SJCRH30 (cell line): ENCODE results near the gene LRSAM1. TPM values are rescaled to one million over a fixed set of nuclear protein-coding genes. Genes with fewer than 3 reads are reported as not detected.

Source experiments
- DNase-seq, 2 experiments: peaks; one replicate each; pipeline ENCODE4 v3.0.0-alpha.2; 2015 to 2020
- H3K27ac ChIP-seq: fragments of 250-450 bp; sonication (Bioruptor Pico); 2 replicates; pipeline ENCODE4 v1.5.1; 2020; ENCODE audit warnings: mild to moderate bottlenecking, moderate library complexity
- H3K27me3 ChIP-seq: fragments of 250-450 bp; sonication (Bioruptor Pico); 2 replicates; pipeline ENCODE4 v1.5.1; 2020; ENCODE audit warnings: mild to moderate bottlenecking, moderate library complexity
- H3K36me3 ChIP-seq: fragments of 250-450 bp; sonication (Bioruptor Pico); 2 replicates; pipeline ENCODE4 v1.5.1; 2020; ENCODE audit warnings: mild to moderate bottlenecking, moderate library complexity
- H3K4me1 ChIP-seq: fragments of 250-450 bp; sonication (Bioruptor Pico); 2 replicates; pipeline ENCODE4 v1.5.1; 2020; ENCODE audit warnings: mild to moderate bottlenecking, moderate library complexity
- H3K4me3 ChIP-seq: fragments of 250-450 bp; sonication (Bioruptor Pico); 2 replicates; pipeline ENCODE4 v1.5.1; 2020; ENCODE audit warnings: mild to moderate bottlenecking, moderate library complexity
- H3K9me3 ChIP-seq: fragments of 250-450 bp; sonication (Bioruptor Pico); replicated peaks from 2 replicates; pipeline ENCODE4 v1.5.1; 2020; ENCODE audit warnings: mild to moderate bottlenecking, moderate library complexity
- total RNA-seq: library from RNA; depleted of rRNA; stranded (reverse); fragments of >200 nt; shearing (Covaris generic); gene quantifications from 2 replicates; pipeline ENCODE4 v1.2.3, GENCODE V29; 2014

Gene LRSAM1
- total RNA-seq, 1 experiment from 2014 or later, result 7.3 TPM

DNA sequence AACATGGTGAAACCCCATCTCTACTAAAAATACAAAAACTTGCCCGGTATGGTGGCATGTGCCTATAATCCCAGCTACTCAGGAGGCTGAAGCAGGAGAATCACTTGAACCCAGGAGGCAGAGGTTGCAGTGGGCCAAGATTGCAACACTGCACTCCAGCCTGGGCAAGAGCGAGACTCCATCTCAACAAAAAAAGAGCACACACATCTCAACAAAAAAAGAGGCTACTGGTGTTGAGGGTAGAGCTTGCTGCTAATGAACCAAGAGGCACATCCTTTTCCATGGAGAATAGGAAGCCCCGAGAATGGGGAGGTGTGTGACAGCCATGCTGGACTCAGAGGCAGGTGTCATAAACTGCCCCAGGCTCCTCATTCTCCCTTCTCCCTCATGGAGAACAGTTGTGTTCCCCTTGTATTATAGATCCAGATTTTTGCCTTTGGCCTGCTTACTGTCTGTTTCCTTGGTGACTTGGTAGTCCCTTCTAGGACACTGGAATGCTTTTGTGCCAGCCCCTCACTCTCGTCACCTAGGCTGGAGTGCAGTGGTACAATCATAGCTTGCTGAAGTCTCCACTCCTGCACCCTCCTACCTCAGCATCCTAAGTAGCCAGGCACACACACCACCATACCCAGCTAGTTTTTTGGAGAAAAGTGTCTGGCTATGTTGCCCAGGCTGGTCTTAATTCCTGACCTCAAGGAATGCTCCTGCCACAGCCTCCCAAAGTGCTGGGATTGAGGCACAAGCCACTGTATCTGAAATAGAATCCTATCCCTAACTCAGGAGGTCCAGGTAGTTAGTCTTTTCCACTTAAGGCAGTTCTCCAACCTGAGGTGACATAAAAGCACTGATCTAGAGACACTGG is 5.2 kb upstream of the LRSAM1 start:
- Histone ChIP-seq H3K9me3 (peaks cover 15% of the 10 kb centered on the region; the same call in 1 of the 2 replicates), H3K4me1 (peaks cover 6% of the 10 kb centered on the region; the same call in 1 of the 2 replicates), H3K4me3 (no peak overlapping the region), H3K27me3 (no peaks in the 10 kb centered on the region), H3K27ac (no peak overlapping the region), H3K36me3 (peaks cover 96% of the 10 kb centered on the region)
- peak in 1 of 2 experiments; percentile 53 for DNase-seq

- peak in 1 of 2 experiments; percentile 34 for DNase-seq
- Histone ChIP-seq H3K9me3 (peaks cover 15% of the 10 kb centered on the region; the same call in 1 of the 2 replicates), H3K27me3 (no peaks in the 10 kb centered on the region), H3K27ac (no peak overlapping the region), H3K4me1 (peaks cover 6% of the 10 kb centered on the region; the same call in 1 of the 2 replicates), H3K4me3 (no peak overlapping the region), H3K36me3 (peaks cover 88% of the 10 kb centered on the region)
Observed at GRCh38 chr9:127446713-127447415, 4.4 kb upstream of the LRSAM1 start.

DNA sequence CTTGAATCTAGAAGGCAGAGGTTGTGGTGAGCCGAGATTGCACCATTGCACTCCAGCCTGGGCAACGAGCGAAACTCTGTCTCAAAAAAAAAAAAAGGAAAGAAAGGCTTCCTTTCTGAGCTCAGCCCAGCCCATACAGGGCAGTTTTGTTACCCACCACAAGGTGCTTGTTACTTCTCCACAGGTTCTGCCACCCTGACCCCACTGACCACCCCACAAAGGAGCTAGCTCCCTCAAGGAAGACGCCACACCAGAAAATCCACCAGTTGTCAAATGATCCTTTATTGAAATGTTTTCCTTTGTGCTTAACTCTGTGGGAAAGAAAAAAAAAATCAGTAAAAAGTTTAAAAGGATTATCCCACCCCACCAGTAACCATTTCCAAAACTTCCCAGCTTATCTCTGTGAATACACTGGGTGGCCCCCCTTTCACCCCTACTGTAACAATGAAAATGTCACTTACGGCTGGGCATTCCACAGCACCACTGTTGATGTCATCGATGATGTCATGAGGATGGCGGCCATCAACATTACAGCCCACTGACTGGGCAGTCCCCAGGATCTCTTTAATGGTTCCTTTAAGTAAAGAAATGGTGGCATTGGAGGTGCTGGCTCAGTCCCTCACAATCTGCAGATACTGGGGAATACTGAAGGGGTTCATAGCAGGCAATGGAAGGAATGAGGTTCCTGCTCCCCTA is 3.7 kb upstream of the LRSAM1 start:
- DNase-seq, result peak in 1 of 2 experiments; percentile 24
- Histone ChIP-seq H3K27ac (no peak overlapping the region), H3K9me3 (peaks cover 15% of the 10 kb centered on the region; the same call in 1 of the 2 replicates), H3K4me1 (peaks cover 9% of the 10 kb centered on the region; the same call in 1 of the 2 replicates), H3K27me3 (no peaks in the 10 kb centered on the region), H3K4me3 (no peak overlapping the region), H3K36me3 (peaks cover 82% of the 10 kb centered on the region)

- Histone ChIP-seq H3K36me3 (peaks cover 75% of the 10 kb centered on the region), H3K9me3 (peaks cover 15% of the 10 kb centered on the region; the same call in 1 of the 2 replicates), H3K27me3 (no peaks in the 10 kb centered on the region), H3K27ac (no peak overlapping the region), H3K4me3 (no peak overlapping the region), H3K4me1 (peaks cover 10% of the 10 kb centered on the region; the same call in 1 of the 2 replicates)
- no peak for DNase-seq
Observed at GRCh38 chr9:127448112-127448805, 3.1 kb upstream of the LRSAM1 start.

- 0 out of 2 replicates have a peak, but pooled peaks cover 10% of the 10 kb centered on the region for H3K9me3 ChIP-seq
- peaks cover 66% of the 10 kb centered on the region for H3K36me3 ChIP-seq
- peaks cover 10% of the 10 kb centered on the region; the same call in 1 of the 2 replicates for H3K4me1 ChIP-seq
- peak in 1 of 2 experiments; percentile 20 for DNase-seq
- H3K27me3 ChIP-seq, result no peaks in the 10 kb centered on the region
- no peak overlapping the region; the same call in 1 of the 2 replicates for H3K27ac ChIP-seq
- peak overlapping the region; percentile 91 for H3K4me3 ChIP-seq
Observed at GRCh38 chr9:127449332-127449966, 1.9 kb upstream of the LRSAM1 start.

GRCh38 chr9:127450243-127450760 is 1.0 kb upstream of the LRSAM1 start:
- peak overlapping the region; percentile 82 for H3K27ac ChIP-seq
- no peaks in the 10 kb centered on the region for H3K27me3 ChIP-seq
- peak overlapping the region; percentile 91 for H3K4me3 ChIP-seq
- DNase-seq, result peak in 1 of 2 experiments; percentile 42
- 0 out of 2 replicates have a peak, but pooled peaks cover 10% of the 10 kb centered on the region for H3K9me3 ChIP-seq
- H3K4me1 ChIP-seq, result peaks cover 10% of the 10 kb centered on the region; the same call in 1 of the 2 replicates
- H3K36me3 ChIP-seq, result peaks cover 57% of the 10 kb centered on the region

GRCh38 chr9:127451608-127451857 is 223 bp downstream of the LRSAM1 start:
- H3K36me3 ChIP-seq, result peaks cover 45% of the 10 kb centered on the region
- DNase-seq, result no peak
- H3K9me3 ChIP-seq, result no peaks in the 10 kb centered on the region
- peak overlapping the region; percentile 82 for H3K27ac ChIP-seq
- peak overlapping the region; percentile 91 for H3K4me3 ChIP-seq
- peaks cover 10% of the 10 kb centered on the region; the same call in 1 of the 2 replicates for H3K4me1 ChIP-seq
- H3K27me3 ChIP-seq, result no peaks in the 10 kb centered on the region

GRCh38 chr9:127451858-127452656 is 747 bp downstream of the LRSAM1 start:
- DNase-seq, result peak; percentile 62 to 71
- H3K27me3 ChIP-seq, result no peaks in the 10 kb centered on the region
- H3K4me3 ChIP-seq, result peak overlapping the region; percentile 91
- H3K9me3 ChIP-seq, result no peaks in the 10 kb centered on the region
- peaks cover 40% of the 10 kb centered on the region for H3K36me3 ChIP-seq
- H3K27ac ChIP-seq, result peak overlapping the region; percentile 82
- H3K4me1 ChIP-seq, result peaks cover 10% of the 10 kb centered on the region; the same call in 1 of the 2 replicates

DNA sequence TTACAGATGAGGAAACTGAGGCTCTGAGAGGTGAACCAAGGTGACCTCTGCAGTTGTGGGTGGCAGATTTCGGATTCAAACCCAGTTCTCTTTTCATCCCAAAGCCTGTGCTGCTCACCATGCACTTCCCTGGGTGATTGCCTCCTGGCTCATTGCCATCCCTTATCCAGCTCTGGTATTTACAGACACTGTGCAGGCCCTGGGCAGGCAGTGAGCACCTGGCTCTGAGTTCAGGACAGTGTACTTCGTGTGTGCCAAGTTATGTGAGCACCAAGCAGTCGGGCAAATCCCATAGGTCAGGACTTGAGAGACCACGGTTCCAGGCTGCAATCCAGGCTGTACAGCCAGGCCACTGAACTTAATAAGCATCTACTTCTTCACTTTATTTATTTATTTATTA is 1.4 kb downstream of the LRSAM1 start:
- Histone ChIP-seq H3K9me3 (no peaks in the 10 kb centered on the region), H3K27me3 (no peaks in the 10 kb centered on the region), H3K36me3 (peaks cover 33% of the 10 kb centered on the region), H3K4me3 (peak overlapping the region; percentile 91), H3K4me1 (peaks cover 10% of the 10 kb centered on the region; the same call in 1 of the 2 replicates), H3K27ac (no peak overlapping the region)
- DNase-seq, result peak; percentile 42 to 62

DNA sequence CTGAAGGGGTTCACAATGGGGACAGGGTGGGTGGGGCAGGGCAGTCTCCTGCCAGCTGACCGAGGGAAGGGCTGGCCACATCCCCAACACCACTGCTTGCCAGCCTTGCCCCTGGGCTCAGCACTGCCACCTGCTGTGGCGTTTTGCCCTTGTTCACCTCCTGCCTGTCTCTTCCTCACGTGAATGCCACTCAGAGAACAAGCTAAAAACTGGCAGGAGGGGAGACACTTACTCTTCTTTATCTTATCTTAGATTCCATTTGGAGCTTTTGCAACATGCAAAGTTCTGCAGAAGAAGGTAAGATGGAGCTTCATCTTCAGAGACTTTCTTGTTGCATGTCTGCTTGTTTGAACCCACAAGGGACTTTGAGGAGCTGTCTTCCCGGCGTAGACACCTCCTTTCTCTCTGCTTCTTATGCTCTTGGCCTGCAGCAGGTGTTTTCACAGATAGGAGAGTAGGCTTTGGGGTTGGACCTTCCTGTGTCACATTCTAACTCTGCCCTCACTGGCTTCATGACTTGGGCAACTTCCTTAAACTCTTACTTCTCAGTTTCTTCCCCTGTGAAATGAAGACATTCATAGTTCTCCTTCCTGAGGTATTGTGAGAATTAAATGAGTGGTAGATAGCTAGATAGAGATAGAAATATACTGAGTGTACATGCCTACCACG is 4.1 kb downstream of the LRSAM1 start:
- no peak overlapping the region for H3K4me3 ChIP-seq
- DNase-seq, result no peak
- peaks cover 10% of the 10 kb centered on the region for H3K36me3 ChIP-seq
- no peaks in the 10 kb centered on the region for H3K9me3 ChIP-seq
- no peaks in the 10 kb centered on the region for H3K27me3 ChIP-seq
- peaks cover 4% of the 10 kb centered on the region; the same call in 1 of the 2 replicates for H3K4me1 ChIP-seq
- H3K27ac ChIP-seq, result no peak overlapping the region

DNA sequence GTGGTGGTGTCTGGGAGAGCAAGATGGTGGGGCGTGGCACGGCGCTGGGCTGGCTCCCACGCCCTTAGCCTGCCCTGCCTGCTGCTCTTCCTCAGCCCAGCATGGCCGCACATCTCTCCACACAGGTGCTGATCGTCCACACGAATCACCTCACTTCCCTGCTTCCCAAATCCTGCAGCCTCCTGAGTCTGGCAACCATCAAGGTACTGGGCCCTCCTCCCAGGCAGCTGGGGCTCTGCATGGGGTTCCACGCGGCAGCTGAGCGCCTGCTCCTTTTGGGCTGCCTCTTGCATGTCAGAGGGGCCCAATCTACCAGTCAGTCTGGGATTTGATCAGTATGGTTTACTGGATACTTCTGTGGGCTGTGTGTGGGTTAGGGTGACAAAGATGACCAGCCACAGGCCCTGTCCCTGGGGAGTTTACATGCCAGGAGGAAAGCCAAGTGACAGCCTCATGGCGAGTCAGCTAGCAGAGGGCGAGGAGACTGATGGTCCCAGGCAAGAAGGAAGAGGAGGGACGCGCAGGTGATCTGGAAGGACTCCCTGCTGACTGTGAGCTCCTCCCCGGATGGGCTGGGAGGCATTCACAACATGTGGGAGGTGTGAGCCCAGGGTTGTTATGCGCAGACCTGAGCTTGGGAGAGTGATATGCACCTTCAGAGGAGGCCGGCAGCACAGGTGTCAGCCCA is 6.0 kb downstream of the LRSAM1 start:
- Histone ChIP-seq H3K9me3 (no peaks in the 10 kb centered on the region), H3K36me3 (peaks cover 4% of the 10 kb centered on the region; the same call in 1 of the 2 replicates)
- no peak for DNase-seq

DNA sequence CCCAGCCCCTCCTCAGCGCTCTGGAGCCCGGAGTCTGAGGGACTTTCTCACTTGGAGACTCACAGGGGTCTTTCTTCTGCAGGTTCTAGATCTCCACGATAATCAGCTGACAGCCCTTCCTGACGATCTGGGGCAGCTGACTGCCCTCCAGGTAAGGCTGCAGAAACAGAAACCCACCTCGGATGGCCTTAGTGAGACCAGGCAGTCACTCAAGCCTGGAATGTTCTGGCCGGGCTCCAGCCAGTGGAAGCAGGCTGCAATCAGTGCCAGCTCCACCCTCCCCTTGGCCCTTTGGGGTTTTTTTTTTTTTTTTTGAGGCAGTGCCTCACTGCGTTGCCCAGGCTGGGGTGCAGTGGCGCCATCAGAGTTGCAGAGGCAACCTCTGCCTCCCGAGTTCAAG is 7.6 kb downstream of the LRSAM1 start:
- H3K27me3 ChIP-seq, result no peaks in the 10 kb centered on the region
- no peak overlapping the region for H3K27ac ChIP-seq
- H3K4me1 ChIP-seq, result peaks cover 15% of the 10 kb centered on the region
- no peak overlapping the region for H3K4me3 ChIP-seq
- peak; percentile 28 to 52 for DNase-seq
- peaks cover 4% of the 10 kb centered on the region; the same call in 1 of the 2 replicates for H3K36me3 ChIP-seq
- no peaks in the 10 kb centered on the region for H3K9me3 ChIP-seq

More for the DNA sequence above, 6.0 kb downstream of the LRSAM1 start:
- Histone ChIP-seq H3K27me3 (no peaks in the 10 kb centered on the region), H3K27ac (no peak overlapping the region), H3K4me1 (peaks cover 12% of the 10 kb centered on the region; the same call in 1 of the 2 replicates), H3K4me3 (no peak overlapping the region)
